Transverse colon (tissue), 4 donors: ENCODE measurements around the gene KIFC1. TPM values are rescaled to one million over a fixed set of nuclear protein-coding genes. Genes with fewer than 3 reads are reported as not detected.

ENCODE experiments used
- DNase-seq: peaks from one replicate; pipeline ENCODE4 v3.0.0-alpha.2; 2019
- H3K27ac ChIP-seq, 4 donors: fragments of 200-600 bp; sonication (generic); 2 replicates each; pipeline ENCODE4 v1.5.1; 2016 to 2018; ENCODE audit warnings: inconsistent platforms in 4 of 4
- H3K27me3 ChIP-seq: fragments of 200-600 bp; sonication (generic); 2 replicates; pipeline ENCODE4 v1.5.1; 2017; ENCODE audit warnings: inconsistent platforms
- H3K36me3 ChIP-seq, 4 donors: fragments of 200-600 bp; sonication (generic); 2 replicates each; pipeline ENCODE4 v1.5.1; 2017 to 2019; ENCODE audit warnings: inconsistent platforms in 4 of 4
- H3K4me1 ChIP-seq, 4 donors: fragments of 200-600 bp; sonication (generic); 2 replicates each; pipeline ENCODE4 v1.5.1; 2017 to 2020; ENCODE audit warnings: inconsistent platforms in 4 of 4
- H3K4me3 ChIP-seq, 4 donors: fragments of 200-600 bp; sonication (generic); 1 replicate in 1 of 4; 2 replicates in 3 of 4; pipeline versions ENCODE4 v1.5.1 to v1.6.1; 2017 to 2019; ENCODE audit warnings: inconsistent platforms in 4 of 4
- H3K9me3 ChIP-seq, 2 donors: fragments of 200-600 bp; sonication (generic); 2 replicates each; pipeline ENCODE4 v1.5.1; 2017 to 2019; ENCODE audit warnings: inconsistent platforms in 2 of 2
- EP300 ChIP-seq: sonication (generic); formaldehyde crosslinking; IDR thresholded peaks from one replicate; pipeline ENCODE4 v1.6.1; 2017; ENCODE audit warnings: antibody characterized with exemption, low read depth
- POLR2A ChIP-seq: fragments of 450-650 bp; IDR thresholded peaks from one replicate; pipeline ENCODE4 v1.6.1; 2016; ENCODE audit warnings: antibody characterized with exemption, mild to moderate bottlenecking, moderate library complexity
- POLR2AphosphoS5 ChIP-seq, 3 donors: sonication (generic); formaldehyde crosslinking; IDR thresholded peaks; one replicate each; pipeline ENCODE4 v1.6.1; 2016; ENCODE audit warnings: antibody characterized with exemption in 3 of 3
- WGBS, 2 donors: methylation state at CpG; one replicate each; pipeline ENCODE4 v1.1.5; 2018; ENCODE audit warnings: low coverage in 1 of 2; 5-methylcytosine and 5-hydroxymethylcytosine counted together
- in situ Hi-C, 4 donors: fragments of 200-750 bp; cut with MboI; loops; one replicate each; pipeline versions ENCODE4 v1.15.0 to v1.15.1; 2017; ENCODE audit warnings: low sequenced_read_pairs in 3 of 4, low pct_ligation_motif_present in 1 of 4, low pct_unique_long_range_greater_than_20kb in 1 of 4
- intact Hi-C: fragments of 100-400 bp; cut with DNase I; formaldehyde crosslinking; loops from one replicate; pipeline ENCODE4 v1.15.1; 2023; ENCODE audit warnings: low total_unique reads
- total RNA-seq, 4 donors: library from RNA; depleted of rRNA; stranded (reverse); fragments of >200 nt; gene quantifications; one replicate each; pipeline ENCODE4 v1.1.0, GENCODE V29; 2016
- TF ChIP-seq, protein P1 (sequence below), 5 experiments: fragments of 200-600 bp in 3 of 5; fragments of 450-650 bp in 2 of 5; sonication (generic) in 3 of 5; IDR thresholded peaks; 1 replicate in 2 of 5; 2 replicates in 3 of 5; pipeline ENCODE4 v1.5.1; 2016 to 2017; ENCODE audit warnings: antibody characterized with exemption in 5 of 5, inconsistent platforms in 3 of 5, mild to moderate bottlenecking in 2 of 5, moderate library complexity in 1 of 5

KIFC1 gene
- total RNA-seq, 4 donors from 2014 or later = 2.6 to 51.5 (median 5.8) TPM

DNA sequence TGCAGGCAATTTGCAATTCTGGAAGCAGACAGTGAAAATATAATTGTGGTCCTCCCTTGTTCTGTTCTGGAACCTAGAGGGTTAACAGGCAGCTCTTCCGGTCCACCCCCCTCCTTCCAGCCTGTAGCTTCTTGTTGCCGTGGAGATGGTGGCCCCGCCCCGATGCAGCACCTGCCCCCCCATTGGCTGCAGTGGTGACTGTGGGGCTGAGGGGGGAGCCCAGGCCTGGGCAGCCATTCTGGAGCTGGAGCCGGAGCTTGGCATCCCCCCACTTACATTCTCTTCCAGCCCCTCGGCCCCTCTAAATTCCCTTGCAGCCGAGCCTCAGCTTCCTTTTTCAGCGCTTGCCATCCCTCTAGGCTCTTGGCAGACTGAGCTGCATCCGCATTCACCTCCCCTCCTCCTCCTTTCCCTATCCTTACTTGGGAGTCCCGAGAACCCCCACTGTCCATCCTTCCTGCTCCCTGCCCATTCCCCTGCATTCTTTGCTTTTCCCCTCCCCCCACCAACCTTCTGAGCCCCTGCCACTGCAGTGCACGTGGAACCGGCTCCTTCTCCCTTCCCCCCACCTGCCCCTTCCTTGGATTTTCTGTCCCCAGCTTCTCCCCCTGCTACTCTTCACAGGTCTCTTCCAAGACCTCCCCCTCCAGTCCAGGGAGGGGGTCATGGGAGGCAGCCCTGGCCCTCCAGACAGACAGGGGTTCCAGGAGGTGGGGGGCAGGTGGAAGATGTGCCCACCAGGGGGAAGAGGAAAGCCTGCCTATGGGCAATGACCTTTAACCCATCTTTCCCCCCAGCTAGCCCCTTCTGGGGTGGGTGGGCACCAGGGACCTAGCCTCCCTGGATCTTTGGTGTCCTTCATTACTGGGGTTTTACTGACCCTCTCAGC lies 39.6 kb downstream of the KIFC1 start:
- Histone ChIP-seq H3K4me3 (peak overlapping the region in 1 of 4 donors; percentile 15), H3K4me1 (peaks cover 9 to 45% (median 34%) of the 10 kb centered on the region in 4 donors), H3K36me3 (peaks cover 0 to 9% (median 0%) of the 10 kb centered on the region in 4 donors), H3K27me3 (no peaks in the 10 kb centered on the region), H3K9me3 (no peaks in the 10 kb centered on the region), H3K27ac (peak overlapping the region; percentile 21 to 90 (median 70))
- DNase-seq = peak; percentile 68
- intact Hi-C loops (no loop called here), in situ Hi-C loops (no loop called here)
- TF ChIP-seq EP300 (no peak), POLR2A (no peak), POLR2AphosphoS5 (IDR thresholded peaks at IDR 0.05) (no peak)
- TF ChIP-seq, protein P1, sequence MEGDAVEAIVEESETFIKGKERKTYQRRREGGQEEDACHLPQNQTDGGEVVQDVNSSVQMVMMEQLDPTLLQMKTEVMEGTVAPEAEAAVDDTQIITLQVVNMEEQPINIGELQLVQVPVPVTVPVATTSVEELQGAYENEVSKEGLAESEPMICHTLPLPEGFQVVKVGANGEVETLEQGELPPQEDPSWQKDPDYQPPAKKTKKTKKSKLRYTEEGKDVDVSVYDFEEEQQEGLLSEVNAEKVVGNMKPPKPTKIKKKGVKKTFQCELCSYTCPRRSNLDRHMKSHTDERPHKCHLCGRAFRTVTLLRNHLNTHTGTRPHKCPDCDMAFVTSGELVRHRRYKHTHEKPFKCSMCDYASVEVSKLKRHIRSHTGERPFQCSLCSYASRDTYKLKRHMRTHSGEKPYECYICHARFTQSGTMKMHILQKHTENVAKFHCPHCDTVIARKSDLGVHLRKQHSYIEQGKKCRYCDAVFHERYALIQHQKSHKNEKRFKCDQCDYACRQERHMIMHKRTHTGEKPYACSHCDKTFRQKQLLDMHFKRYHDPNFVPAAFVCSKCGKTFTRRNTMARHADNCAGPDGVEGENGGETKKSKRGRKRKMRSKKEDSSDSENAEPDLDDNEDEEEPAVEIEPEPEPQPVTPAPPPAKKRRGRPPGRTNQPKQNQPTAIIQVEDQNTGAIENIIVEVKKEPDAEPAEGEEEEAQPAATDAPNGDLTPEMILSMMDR (IDR thresholded peaks at IDR 0.05) = no peak
- WGBS, 2 donors = 15 to 30% methylated on average over 7 to 12 of the region's 12 CpGs

- 61% methylated on average over 12 of the region's 12 CpGs; no CpG with 5 or more reads in 1 of the 2 donors for WGBS, 2 donors
- intact Hi-C loops = no loop called here
- in situ Hi-C loops = no loop called here
These were observed 40.4 kb downstream of the KIFC1 start for GRCh38 chr6:33431880-33432541.

GRCh38 chr6:33432546-33432945 lies 40.9 kb downstream of the KIFC1 start:
- DNase-seq = no peak
- Histone ChIP-seq H3K27ac (peak overlapping the region; percentile 21 to 71 (median 60)), H3K36me3 (peaks cover 0 to 18% (median 0%) of the 10 kb centered on the region in 4 donors), H3K27me3 (no peaks in the 10 kb centered on the region), H3K9me3 (no peaks in the 10 kb centered on the region), H3K4me3 (no peak overlapping the region), H3K4me1 (peaks cover 4 to 32% (median 23%) of the 10 kb centered on the region in 4 donors)
- no peak for TF ChIP-seq POLR2AphosphoS5 (IDR thresholded peaks at IDR 0.05)
- TF ChIP-seq EP300 = no peak
- WGBS, 2 donors = 80% methylated on average over 10 of the region's 10 CpGs; no CpG with 5 or more reads in 1 of the 2 donors
- in situ Hi-C loops = no loop called here
- intact Hi-C loops = no loop called here

More at GRCh38 chr6:33431880-33432541, 40.4 kb downstream of the KIFC1 start:
- no peaks in the 10 kb centered on the region for H3K9me3 ChIP-seq
- no peak for TF ChIP-seq POLR2A
- no peak for TF ChIP-seq EP300
- TF ChIP-seq, protein P1 (IDR thresholded peaks at IDR 0.05) = no peak
- TF ChIP-seq POLR2AphosphoS5 (IDR thresholded peaks at IDR 0.05) = no peak
- no peak overlapping the region for H3K4me3 ChIP-seq
- no peak for DNase-seq
- peaks cover 9 to 37% (median 28%) of the 10 kb centered on the region in 4 donors for H3K4me1 ChIP-seq
- peaks cover 0 to 14% (median 0%) of the 10 kb centered on the region in 4 donors for H3K36me3 ChIP-seq
- H3K27me3 ChIP-seq = no peaks in the 10 kb centered on the region
- peak overlapping the region; percentile 21 to 90 (median 70) for H3K27ac ChIP-seq

- Histone ChIP-seq H3K27ac (peak overlapping the region; percentile 21 to 71 (median 60)), H3K4me3 (no peak overlapping the region)
These were observed 41.4 kb downstream of the KIFC1 start for GRCh38 chr6:33433001-33433543.

More at GRCh38 chr6:33433001-33433543, 41.4 kb downstream of the KIFC1 start:
- no peaks in the 10 kb centered on the region for H3K9me3 ChIP-seq
- H3K36me3 ChIP-seq = peaks cover 0 to 23% (median 0%) of the 10 kb centered on the region in 4 donors
- 100% methylated on average over 1 of the region's 1 CpG for WGBS, 2 donors
- in situ Hi-C loops (no loop called here), intact Hi-C loops (no loop called here)
- peaks cover 4 to 32% (median 22%) of the 10 kb centered on the region in 4 donors for H3K4me1 ChIP-seq
- no peak for DNase-seq
- TF ChIP-seq, protein P1 (IDR thresholded peaks at IDR 0.05) = no peak
- TF ChIP-seq POLR2AphosphoS5 (IDR thresholded peaks at IDR 0.05) (no peak), EP300 (no peak), POLR2A (no peak)
- H3K27me3 ChIP-seq = no peaks in the 10 kb centered on the region
